GM12865 (cell line): Measurements from ENCODE around the gene KATNAL1.

Experiments
- DNase-seq: peaks from one replicate; pipeline ENCODE4 v3.0.0; 2010; ENCODE audit warnings: low read depth
- H3K4me3 ChIP-seq: 2 replicates; pipeline ENCODE4 v1.5.1; 2011; ENCODE audit warnings: mild to moderate bottlenecking, low read depth, low read length, control low read depth
- TF ChIP-seq, protein P1 (sequence below): IDR thresholded peaks from 2 replicates; pipeline ENCODE4 v1.5.1; 2011; ENCODE audit warnings: low read length, control low read depth, low read depth, inconsistent platforms; ENCODE audit not compliant: insufficient read depth; ENCODE audit errors: missing control alignments

The KATNAL1 gene

DNA sequence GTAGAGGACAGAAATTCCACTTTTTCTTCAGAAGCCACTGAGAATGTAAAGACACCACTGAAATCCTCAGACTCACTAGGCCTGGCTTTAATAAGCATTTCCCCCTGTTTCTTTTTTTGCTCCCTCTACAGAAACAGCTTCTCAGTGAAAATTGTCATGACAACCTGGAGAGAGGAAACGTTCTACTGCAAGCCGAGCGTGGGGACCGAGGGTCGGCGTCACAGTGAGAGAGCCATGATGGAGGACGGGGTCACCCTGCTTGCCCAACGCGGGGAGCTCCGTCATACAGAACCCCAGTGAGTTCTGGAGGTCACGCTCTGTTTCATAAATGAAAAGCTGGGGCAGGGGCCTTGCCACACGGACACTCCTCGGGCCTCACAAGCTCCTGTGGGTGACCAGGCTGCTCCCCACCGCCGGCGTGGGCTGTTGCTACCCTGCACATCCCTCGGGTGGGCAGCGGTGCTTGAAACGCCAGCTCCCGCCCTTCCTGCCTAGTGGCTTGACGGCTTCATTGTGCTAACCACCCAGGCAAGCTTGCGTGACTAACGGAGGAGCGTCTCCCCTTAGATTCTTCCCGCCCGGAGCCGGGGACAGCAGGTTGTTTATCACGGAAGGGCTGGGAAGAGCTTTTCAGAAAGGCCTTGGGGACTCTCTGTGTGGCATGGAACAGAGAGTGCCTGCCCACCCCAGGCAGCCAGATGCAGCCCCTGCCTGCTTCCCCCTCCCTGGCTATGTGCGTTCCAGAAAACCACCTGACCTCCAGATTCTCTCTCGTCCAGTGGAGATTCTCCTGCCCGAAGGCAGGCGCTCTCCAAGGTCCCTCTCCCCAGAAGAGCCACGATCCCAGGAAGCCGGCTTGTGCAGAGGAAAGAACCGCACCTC, 153.6 kb downstream of the KATNAL1 start:
- DNase-seq = peak; percentile 48
- TF ChIP-seq, protein P1, sequence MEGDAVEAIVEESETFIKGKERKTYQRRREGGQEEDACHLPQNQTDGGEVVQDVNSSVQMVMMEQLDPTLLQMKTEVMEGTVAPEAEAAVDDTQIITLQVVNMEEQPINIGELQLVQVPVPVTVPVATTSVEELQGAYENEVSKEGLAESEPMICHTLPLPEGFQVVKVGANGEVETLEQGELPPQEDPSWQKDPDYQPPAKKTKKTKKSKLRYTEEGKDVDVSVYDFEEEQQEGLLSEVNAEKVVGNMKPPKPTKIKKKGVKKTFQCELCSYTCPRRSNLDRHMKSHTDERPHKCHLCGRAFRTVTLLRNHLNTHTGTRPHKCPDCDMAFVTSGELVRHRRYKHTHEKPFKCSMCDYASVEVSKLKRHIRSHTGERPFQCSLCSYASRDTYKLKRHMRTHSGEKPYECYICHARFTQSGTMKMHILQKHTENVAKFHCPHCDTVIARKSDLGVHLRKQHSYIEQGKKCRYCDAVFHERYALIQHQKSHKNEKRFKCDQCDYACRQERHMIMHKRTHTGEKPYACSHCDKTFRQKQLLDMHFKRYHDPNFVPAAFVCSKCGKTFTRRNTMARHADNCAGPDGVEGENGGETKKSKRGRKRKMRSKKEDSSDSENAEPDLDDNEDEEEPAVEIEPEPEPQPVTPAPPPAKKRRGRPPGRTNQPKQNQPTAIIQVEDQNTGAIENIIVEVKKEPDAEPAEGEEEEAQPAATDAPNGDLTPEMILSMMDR = no peak
- no peak overlapping the region for H3K4me3 ChIP-seq
